RWPE1 (cell line): ENCODE data around the gene ICA1.

Source experiments
- CTCF ChIA-PET: fragments of 350-600 bp; sonication (Branson Sonifier 250); formaldehyde crosslinking; extraction: SDS; loops from one replicate; lab custom pipeline; 2021; lab: Yijun Ruan, JAX
- POLR2A ChIA-PET: fragments of 400-600 bp; formaldehyde crosslinking; extraction: SDS; loops from one replicate; lab custom pipeline; 2020; ENCODE audit warnings: antibody characterized with exemption; ENCODE audit not compliant: low non-redundant PET; lab: Yijun Ruan, JAX
- DNase-seq: peaks from one replicate; pipeline ENCODE4 v3.0.0; 2012; ENCODE audit warnings: low spot score
- H3K27ac ChIP-seq: fragments of 450-650 bp; 2 replicates; pipeline ENCODE4 v1.5.1; 2017
- CTCF ChIP-seq: fragments of 450-650 bp; conservative IDR thresholded peaks from 2 replicates; pipeline ENCODE4 v1.5.1; 2017; ENCODE audit warnings: low read depth, mild to moderate bottlenecking

Gene ICA1

DNA sequence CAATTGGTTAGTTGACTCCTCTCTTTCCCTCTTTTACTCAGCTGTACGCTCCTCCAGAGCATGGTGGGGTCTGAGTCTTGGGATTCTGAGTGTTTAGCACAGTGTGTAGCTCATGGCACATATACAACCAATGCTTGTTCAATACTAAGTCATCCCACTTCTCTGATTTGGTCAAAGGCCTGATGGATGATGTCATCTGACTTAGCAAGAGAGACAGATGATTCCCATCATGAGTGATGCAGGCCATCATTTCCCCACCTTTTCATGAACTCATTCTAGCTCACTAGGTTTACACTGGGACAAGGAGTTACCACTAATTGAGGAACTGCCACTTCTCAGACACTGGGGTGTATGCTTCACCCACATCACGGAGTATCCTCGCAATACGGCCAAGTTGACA is 3.8 kb downstream of the ICA1 start:
- no peak overlapping the region for H3K27ac ChIP-seq
- DNase-seq, result no peak
- ChIA-PET POLR2A (no interaction called here), CTCF (no interaction called here)
- no peak for TF ChIP-seq CTCF

DNA sequence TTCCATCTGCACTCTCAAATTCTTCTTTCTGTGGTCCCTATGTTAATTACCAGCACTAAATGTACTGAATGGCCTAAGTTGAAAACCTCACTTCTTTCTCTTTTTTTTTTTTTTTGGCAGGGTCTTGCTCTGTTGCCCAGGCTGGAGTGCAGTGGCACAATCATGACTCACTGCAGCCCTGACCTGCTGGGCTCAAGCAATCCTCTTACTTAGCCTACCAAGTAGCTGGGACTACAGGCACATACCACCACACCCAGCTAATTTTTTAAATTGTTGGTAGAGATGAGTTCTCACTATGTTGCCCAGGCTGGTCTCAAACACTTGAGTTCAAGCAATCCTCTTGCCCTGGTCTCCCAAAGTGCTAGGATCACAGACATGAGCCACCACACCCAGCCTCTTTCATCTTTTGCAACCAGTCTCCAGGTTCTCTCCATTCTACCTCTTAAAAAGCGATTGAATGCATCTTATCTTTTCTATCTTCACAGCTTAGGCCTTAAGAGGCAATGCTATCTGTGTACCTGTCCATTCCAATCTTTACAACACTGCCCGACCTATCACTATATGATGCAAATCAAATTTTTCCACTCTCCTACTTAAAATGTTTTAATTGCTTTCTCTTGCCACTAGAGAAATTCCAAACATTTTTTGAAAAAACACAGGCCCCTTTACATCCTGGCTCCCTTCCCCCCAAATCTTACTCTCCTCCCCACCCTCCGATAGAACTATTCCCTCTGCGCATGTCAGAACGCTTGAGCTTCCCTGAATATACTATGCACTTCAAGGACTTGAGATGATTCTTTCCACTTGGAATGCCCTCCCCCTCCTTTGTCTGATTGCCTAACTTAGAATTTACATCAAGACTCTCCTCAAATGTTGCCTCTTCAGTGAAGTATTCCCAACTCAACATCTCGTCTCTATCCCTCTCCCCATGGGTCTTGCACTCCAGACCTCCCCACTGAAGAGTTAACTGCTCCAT is 6.0 kb downstream of the ICA1 start:
- ChIA-PET CTCF (no interaction called here), POLR2A (no interaction called here)
- no peak for TF ChIP-seq CTCF
- no peak for DNase-seq
- no peak overlapping the region for H3K27ac ChIP-seq

- no peak overlapping the region for H3K27ac ChIP-seq
- no peak for TF ChIP-seq CTCF
- ChIA-PET POLR2A (no interaction called here), CTCF (no interaction called here)
- DNase-seq, result no peak
Observed at GRCh38 chr7:8254667-8255066, 7.3 kb downstream of the ICA1 start.

DNA sequence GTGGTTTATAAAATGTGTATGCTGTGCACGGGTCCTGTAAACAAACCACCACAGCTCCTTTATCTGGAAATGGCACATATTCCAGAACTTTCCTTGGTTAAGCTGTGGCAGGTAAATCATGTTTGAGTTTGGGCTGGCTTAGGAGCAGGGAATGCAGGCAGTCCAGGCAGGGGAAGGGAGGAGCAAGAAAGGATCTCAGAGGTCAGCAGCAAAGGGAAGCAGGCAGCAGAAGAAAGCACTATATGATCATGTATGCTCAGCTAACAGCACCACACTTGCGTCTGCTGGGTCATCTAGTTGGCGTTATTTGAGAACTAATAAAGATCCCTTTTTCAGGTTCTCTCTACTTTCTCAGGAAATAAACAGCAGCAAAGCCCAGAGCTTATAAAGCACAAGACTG is 7.8 kb downstream of the ICA1 start:
- CTCF ChIA-PET, result no interaction called here

DNA sequence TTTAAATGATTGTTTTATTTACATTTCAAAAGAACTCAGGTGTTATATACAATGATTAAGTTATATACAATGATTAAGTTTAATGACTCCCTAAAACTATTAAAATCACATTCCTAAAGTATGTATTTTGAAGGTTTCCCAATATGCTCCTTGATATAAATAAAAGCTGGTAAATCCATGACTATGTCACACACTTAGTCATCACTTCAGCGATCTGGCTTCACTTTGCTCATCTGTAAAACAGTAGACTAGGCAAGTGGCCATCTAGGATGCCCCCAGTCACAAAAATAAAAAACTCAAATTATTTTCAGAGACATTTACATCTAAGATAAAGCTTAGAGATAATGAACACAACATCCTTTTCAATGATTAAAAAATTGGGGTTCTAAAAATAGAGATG is 10.8 kb downstream of the ICA1 start:
- ChIA-PET CTCF (no interaction called here), POLR2A (no interaction called here)
- DNase-seq, result no peak
- no peak overlapping the region for H3K27ac ChIP-seq
- TF ChIP-seq CTCF, result no peak

More for the DNA sequence above, 7.8 kb downstream of the ICA1 start:
- DNase-seq, result no peak
- POLR2A ChIA-PET, result no interaction called here
- TF ChIP-seq CTCF, result no peak
- H3K27ac ChIP-seq, result no peak overlapping the region

DNA sequence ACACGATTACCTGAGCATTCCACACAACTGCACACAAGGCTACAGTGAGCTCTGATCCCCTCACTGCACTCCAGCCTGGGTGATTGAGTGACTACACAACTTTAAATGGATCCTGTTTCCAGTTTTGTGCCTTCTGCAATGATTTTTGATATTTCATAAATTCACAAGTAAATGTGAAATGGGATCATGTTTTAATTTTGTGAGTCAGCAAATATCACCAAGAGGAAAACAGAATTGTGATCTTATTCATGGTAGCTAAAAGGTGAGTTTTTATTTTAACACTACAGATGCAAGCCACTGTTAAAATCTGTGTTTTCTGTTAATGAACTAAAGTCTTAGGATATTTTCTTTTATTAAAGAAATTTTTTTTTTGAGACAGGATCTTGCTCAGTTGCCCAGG is 11.4 kb downstream of the ICA1 start:
- ChIA-PET POLR2A (no interaction called here), CTCF (interaction anchor here (0.6 to 0.8 kb wide), 2 partner anchors 21 to 554 kb away, joined by 3 to 4 read pairs; no protein-coding TSS in a partner anchor)
- TF ChIP-seq CTCF, result no peak
- DNase-seq, result no peak
- H3K27ac ChIP-seq, result no peak overlapping the region
